Esophagus squamous epithelium (tissue), 5 donors: ENCODE results near the gene GALNT3. TPM values are rescaled to one million over a fixed set of nuclear protein-coding genes. Genes with fewer than 3 reads are reported as not detected.

ENCODE experiments used
- DNase-seq: peaks from one replicate; lab custom pipeline; 2025; lab: John Stamatoyannopoulos, UW
- H3K27ac ChIP-seq, 4 donors: fragments of 200-600 bp; sonication (generic); one replicate each; pipeline ENCODE4 v1.5.1; 2016 to 2019; ENCODE audit warnings: mild to moderate bottlenecking in 1 of 4
- H3K27me3 ChIP-seq, 4 donors: fragments of 200-600 bp; sonication (generic); 1 replicate in 3 of 4; 2 replicates in 1 of 4; pipeline versions ENCODE4 v1.5.1 to v1.6.0; 2017 to 2021; ENCODE audit warnings: antibody characterized with exemption in 1 of 4
- H3K36me3 ChIP-seq, 3 donors: fragments of 200-600 bp; sonication (generic); one replicate each; pipeline ENCODE4 v1.5.1; 2016 to 2019
- H3K4me1 ChIP-seq, 3 donors: fragments of 200-600 bp; sonication (generic); one replicate each; pipeline ENCODE4 v1.5.1; 2017 to 2019
- H3K4me3 ChIP-seq, 4 donors: fragments of 200-600 bp; sonication (generic); 1 replicate in 3 of 4; 2 replicates in 1 of 4; pipeline ENCODE4 v1.5.1; 2016 to 2019; ENCODE audit warnings: mild to moderate bottlenecking in 2 of 4, moderate library complexity in 1 of 4
- H3K9me3 ChIP-seq, 3 donors: fragments of 200-600 bp; sonication (generic); one replicate each; pipeline ENCODE4 v1.5.1; 2016 to 2019
- CTCF ChIP-seq, 6 experiments: fragments of 450-650 bp in 4 of 6; fragments of 200-600 bp in 2 of 6; sonication (generic) in 2 of 6; IDR thresholded peaks; one replicate each; pipeline ENCODE4 v1.5.1; 2016 to 2019; ENCODE audit warnings: antibody characterized with exemption in 6 of 6, mild to moderate bottlenecking in 4 of 6, moderate library complexity in 4 of 6
- POLR2A ChIP-seq, 4 donors: fragments of 450-650 bp; IDR thresholded peaks; one replicate each; pipeline ENCODE4 v1.6.1; 2017; ENCODE audit warnings: antibody characterized with exemption in 4 of 4, mild to moderate bottlenecking in 4 of 4, moderate library complexity in 3 of 4
- WGBS, 2 donors: methylation state at CpG; one replicate each; pipeline ENCODE4 v1.1.5; 2018; 5-methylcytosine and 5-hydroxymethylcytosine counted together
- intact Hi-C: fragments of 100-400 bp; cut with DNase I; formaldehyde crosslinking; loops from one replicate; pipeline ENCODE4 v1.15.0; 2022
- total RNA-seq, 4 donors: library from RNA; depleted of rRNA; stranded (reverse); fragments of >200 nt; gene quantifications; one replicate each; pipeline ENCODE4 v1.1.0, GENCODE V29; 2016
- donor health status: DM: yes; HTN: yes; CAD: no.

The GALNT3 gene
- total RNA-seq, 4 donors from 2014 or later, result 28.4 to 76.0 (median 43.3) TPM

GRCh38 chr2:165791421-165792103 is 2.5 kb downstream of the GALNT3 start:
- no peaks in the 10 kb centered on the region for H3K9me3 ChIP-seq

GRCh38 chr2:165790466-165790865 is 3.6 kb downstream of the GALNT3 start:
- 70 to 97% methylated on average over 1 of the region's 1 CpG for WGBS, 2 donors
- H3K9me3 ChIP-seq, result no peaks in the 10 kb centered on the region
- no peak overlapping the region for H3K4me3 ChIP-seq
- no peak for DNase-seq
- peaks cover 0 to 17% (median 0%) of the 10 kb centered on the region in 4 donors for H3K27me3 ChIP-seq
- TF ChIP-seq POLR2A (IDR thresholded peaks at IDR 0.05) (no peak), CTCF (IDR thresholded peaks at IDR 0.05) (no peak)
- intact Hi-C loops, result no loop called here
- no peak overlapping the region for H3K27ac ChIP-seq
- no peaks in the 10 kb centered on the region for H3K36me3 ChIP-seq
- H3K4me1 ChIP-seq, result peaks cover 0 to 58% (median 2%) of the 10 kb centered on the region in 3 donors

More at GRCh38 chr2:165791421-165792103, 2.5 kb downstream of the GALNT3 start:
- DNase-seq, result no peak
- WGBS, 2 donors, result 54 to 59% methylated on average over 2 of the region's 2 CpGs
- TF ChIP-seq CTCF (IDR thresholded peaks at IDR 0.05) (no peak), POLR2A (IDR thresholded peaks at IDR 0.05) (no peak)
- intact Hi-C loops, result no loop called here
- Histone ChIP-seq H3K36me3 (no peaks in the 10 kb centered on the region), H3K4me1 (peaks cover 0 to 60% (median 2%) of the 10 kb centered on the region in 3 donors), H3K27me3 (peaks cover 0 to 17% (median 0%) of the 10 kb centered on the region in 4 donors), H3K4me3 (no peak overlapping the region), H3K27ac (peak overlapping the region in 1 of 4 donors; percentile 97)

GRCh38 chr2:165787334-165787733 is 6.7 kb downstream of the GALNT3 start:
- TF ChIP-seq POLR2A (IDR thresholded peaks at IDR 0.05) (no peak), CTCF (IDR thresholded peaks at IDR 0.05) (no peak)
- 33 to 44% methylated on average over 1 of the region's 1 CpG for WGBS, 2 donors
- no peaks in the 10 kb centered on the region for H3K27me3 ChIP-seq

GRCh38 chr2:165779706-165780105 is 14.3 kb downstream of the GALNT3 start:
- Histone ChIP-seq H3K4me3 (no peak overlapping the region), H3K27ac (no peak overlapping the region), H3K4me1 (peaks cover 0 to 22% (median 0%) of the 10 kb centered on the region in 3 donors), H3K9me3 (no peaks in the 10 kb centered on the region), H3K27me3 (no peaks in the 10 kb centered on the region), H3K36me3 (peaks cover 0 to 15% (median 0%) of the 10 kb centered on the region in 3 donors)
- intact Hi-C loops, result no loop called here
- 95 to 97% methylated on average over 2 to 3 of the region's 4 CpGs for WGBS, 2 donors
- no peak for TF ChIP-seq POLR2A (IDR thresholded peaks at IDR 0.05)
- no peak for DNase-seq

More at GRCh38 chr2:165787334-165787733, 6.7 kb downstream of the GALNT3 start:
- H3K36me3 ChIP-seq, result no peaks in the 10 kb centered on the region
- no peaks in the 10 kb centered on the region for H3K9me3 ChIP-seq
- H3K4me1 ChIP-seq, result peaks cover 0 to 30% (median 0%) of the 10 kb centered on the region in 3 donors
- intact Hi-C loops, result no loop called here
- no peak overlapping the region for H3K27ac ChIP-seq
- no peak for DNase-seq
- H3K4me3 ChIP-seq, result no peak overlapping the region

- intact Hi-C loops, result no loop called here
- no peak overlapping the region for H3K27ac ChIP-seq
- no peaks in the 10 kb centered on the region for H3K9me3 ChIP-seq
- 77 to 91% methylated on average over 1 to 4 of the region's 4 CpGs for WGBS, 2 donors
- TF ChIP-seq POLR2A (IDR thresholded peaks at IDR 0.05) (no peak), CTCF (IDR thresholded peaks at IDR 0.05) (peak in 3 of 6 experiments; percentile 23 to 38 (median 28))
- no peak overlapping the region for H3K4me3 ChIP-seq
- DNase-seq, result no peak
- H3K36me3 ChIP-seq, result peaks cover 0 to 15% (median 0%) of the 10 kb centered on the region in 3 donors
- no peaks in the 10 kb centered on the region for H3K27me3 ChIP-seq
- H3K4me1 ChIP-seq, result peaks cover 0 to 22% (median 0%) of the 10 kb centered on the region in 3 donors
Observed at GRCh38 chr2:165778653-165779451, 15.2 kb downstream of the GALNT3 start.
